Activated CD4-positive, CD25-positive, alpha-beta regulatory T cell treated with anti-CD3 and anti-CD28 coated beads, Interleukin-2, amount 50 U/mL, for 16 hours (primary cell): ENCODE data around the gene SNX32.
A peak's percentile ranks its signal among the peaks of the same experiment; 100 is the strongest.

Source experiments
- DNase-seq: peaks from one replicate; pipeline ENCODE4 v3.0.0-alpha.2; 2020; ENCODE audit warnings: low read depth, low spot score

SNX32 gene

GRCh38 chr11:65854852-65855837, 21.4 kb downstream of the SNX32 start:
- no peak for DNase-seq

GRCh38 chr11:65855927-65856363, 22.2 kb downstream of the SNX32 start:
- no peak for DNase-seq

- peak; percentile 67 for DNase-seq
Measured at GRCh38 chr11:65856689-65857499, 23.1 kb downstream of the SNX32 start.

GRCh38 chr11:65857500-65857852, 23.7 kb downstream of the SNX32 start:
- peak; percentile 31 for DNase-seq

GRCh38 chr11:65857853-65858680, 24.3 kb downstream of the SNX32 start, which contains the start of gene CFL1:
CFL1 (minus strand) TSS chr11:65858180; CDS start chr11:65858099, 81 bp downstream.
- DNase-seq, result peak; percentile 92

GRCh38 chr11:65858681-65859087, 24.9 kb downstream of the SNX32 start:
- no peak for DNase-seq

- peak; percentile 93 for DNase-seq
Measured at GRCh38 chr11:65859095-65859811, 25.5 kb downstream of the SNX32 start.

GRCh38 chr11:65859812-65860277, 26.1 kb downstream of the SNX32 start:
- DNase-seq, result no peak

GRCh38 chr11:65860278-65861164, 26.8 kb downstream of the SNX32 start, which contains the start of gene MUS81:
MUS81 (plus strand) TSS chr11:65860433; CDS start chr11:65860754, 321 bp downstream.
- DNase-seq, result peak; percentile 89

- no peak for DNase-seq
Measured at GRCh38 chr11:65861165-65861505, 27.4 kb downstream of the SNX32 start.

GRCh38 chr11:65861533-65862183, 27.9 kb downstream of the SNX32 start:
- DNase-seq, result no peak

- no peak for DNase-seq
Measured at GRCh38 chr11:65862191-65862735, 28.5 kb downstream of the SNX32 start.

GRCh38 chr11:65862941-65863888, 29.5 kb downstream of the SNX32 start:
- no peak for DNase-seq

- no peak for DNase-seq
Measured at GRCh38 chr11:65863889-65864705, 30.3 kb downstream of the SNX32 start.

- DNase-seq, result no peak
Measured at GRCh38 chr11:65864706-65865471, 31.1 kb downstream of the SNX32 start.
